ENCODE data around the gene VAT1L. TPM values are rescaled to one million over a fixed set of nuclear protein-coding genes. Genes with fewer than 3 reads are reported as not detected.

The VAT1L gene
- polyA plus RNA-seq, 10 donors = 1.9 to 14.0 (median 8.1) TPM

- no peak for DNase-seq
These were observed 161.1 kb downstream of the VAT1L start for GRCh38 chr16:77949445-77949844.

- no peak for DNase-seq
These were observed 163.4 kb downstream of the VAT1L start for GRCh38 chr16:77951788-77952187.

GRCh38 chr16:77955127-77955526 lies 166.8 kb downstream of the VAT1L start:
- no peak for DNase-seq

GRCh38 chr16:77956231-77956630 lies 167.9 kb downstream of the VAT1L start:
- DNase-seq = no peak

GRCh38 chr16:77960766-77961165 lies 172.4 kb downstream of the VAT1L start:
- DNase-seq = no peak

GRCh38 chr16:77961814-77962213 lies 173.4 kb downstream of the VAT1L start:
- no peak for DNase-seq

GRCh38 chr16:77962689-77963088 lies 174.3 kb downstream of the VAT1L start:
- no peak for DNase-seq

- DNase-seq = peak in 1 of 3 donors; percentile 30
These were observed 175.1 kb downstream of the VAT1L start for GRCh38 chr16:77963185-77964044.

- DNase-seq = no peak
These were observed 177.0 kb downstream of the VAT1L start for GRCh38 chr16:77965346-77965745.

GRCh38 chr16:77967054-77967904 lies 178.9 kb downstream of the VAT1L start:
- DNase-seq = no peak

- no peak for DNase-seq
These were observed 181.5 kb downstream of the VAT1L start for GRCh38 chr16:77969861-77970260.

GRCh38 chr16:77970371-77970770 lies 182.0 kb downstream of the VAT1L start:
- DNase-seq = no peak

GRCh38 chr16:77971306-77972061 lies 183.1 kb downstream of the VAT1L start:
- peak; percentile 70 to 80 (median 80) for DNase-seq

- DNase-seq = no peak
These were observed 183.7 kb downstream of the VAT1L start for GRCh38 chr16:77972062-77972392.

GRCh38 chr16:77974883-77975282 lies 186.5 kb downstream of the VAT1L start:
- peak in 1 of 3 donors; percentile 33 for DNase-seq

GRCh38 chr16:77975942-77976341 lies 187.6 kb downstream of the VAT1L start:
- no peak for DNase-seq

GRCh38 chr16:77977339-77977738 lies 189.0 kb downstream of the VAT1L start:
- no peak for DNase-seq

GRCh38 chr16:77985111-77985510 lies 196.7 kb downstream of the VAT1L start:
- DNase-seq = no peak

GRCh38 chr16:77986011-77986740 lies 197.8 kb downstream of the VAT1L start:
- DNase-seq = no peak

GRCh38 chr16:77987810-77988209 lies 199.4 kb downstream of the VAT1L start:
- DNase-seq = peak; percentile 60 to 75 (median 66)

GRCh38 chr16:77989846-77990245 lies 201.5 kb downstream of the VAT1L start:
- no peak for DNase-seq

Measured in muscle of back (tissue), 11 donors.